SHP77 (cell line): ENCODE measurements around the gene SERF2.
"Not testable (repeated sequence)": the region's sequence is repeated elsewhere in the genome, so short reads cannot be mapped to it uniquely, and the experiment has no call there.

Source experiments
- DNase-seq, 2 experiments: peaks; one replicate each; lab custom pipeline; 2025; lab: John Stamatoyannopoulos, UW

SERF2 gene

GRCh38 chr15:43829951-43830540 lies 37.9 kb downstream of the SERF2 start:
- not testable (repeated sequence) for DNase-seq

DNA sequence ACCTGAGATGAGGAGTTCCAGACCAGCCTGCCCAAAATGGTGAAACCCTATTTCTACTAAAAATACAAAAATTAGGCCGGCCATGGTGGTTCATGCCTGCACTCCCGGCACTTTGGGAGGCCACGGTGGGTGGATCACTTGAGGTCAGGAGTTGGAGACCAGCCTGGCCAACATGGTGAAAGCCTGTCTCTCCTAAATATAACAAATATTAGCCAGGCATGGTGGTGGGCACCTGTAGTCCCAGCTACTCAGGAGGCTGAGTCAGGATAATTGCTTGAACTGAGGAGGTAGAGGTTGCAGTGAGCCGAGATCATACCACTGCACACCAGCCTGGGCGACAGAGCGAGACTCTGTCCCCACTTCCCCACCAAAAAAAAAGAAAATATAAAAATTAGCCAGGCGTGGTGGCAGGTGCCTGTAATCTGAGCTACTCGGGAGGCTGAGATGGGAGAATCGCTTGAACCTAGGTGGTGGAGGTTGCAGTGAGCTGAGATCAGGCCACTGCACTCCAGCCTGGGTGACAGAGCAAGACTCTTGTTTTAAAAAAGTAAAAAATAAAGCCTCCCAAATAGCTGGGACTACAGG lies 38.7 kb downstream of the SERF2 start:
- not testable (repeated sequence) for DNase-seq

GRCh38 chr15:43831519-43832052 lies 39.5 kb downstream of the SERF2 start:
- DNase-seq: not testable (repeated sequence)

DNA sequence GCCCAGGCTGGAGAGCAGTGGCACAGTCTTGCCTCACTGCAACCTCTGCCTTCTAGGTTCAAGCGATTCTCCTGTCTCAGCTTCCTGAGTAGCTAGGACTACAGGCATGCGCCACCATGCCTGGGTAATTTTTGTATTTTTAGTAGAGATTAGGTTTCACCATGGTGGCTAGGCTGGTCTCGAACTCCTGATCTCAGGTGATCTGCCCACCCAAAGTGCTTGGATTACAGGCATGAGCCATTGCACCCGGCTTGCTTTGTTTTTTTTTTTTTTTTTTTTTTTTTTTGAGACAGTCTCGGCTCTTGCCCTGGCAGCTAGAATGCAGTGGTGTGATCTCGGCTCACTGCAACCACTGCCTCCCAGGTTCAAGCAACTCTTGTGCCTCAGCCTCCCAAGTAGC lies 40.4 kb downstream of the SERF2 start:
- DNase-seq: not testable (repeated sequence)

DNA sequence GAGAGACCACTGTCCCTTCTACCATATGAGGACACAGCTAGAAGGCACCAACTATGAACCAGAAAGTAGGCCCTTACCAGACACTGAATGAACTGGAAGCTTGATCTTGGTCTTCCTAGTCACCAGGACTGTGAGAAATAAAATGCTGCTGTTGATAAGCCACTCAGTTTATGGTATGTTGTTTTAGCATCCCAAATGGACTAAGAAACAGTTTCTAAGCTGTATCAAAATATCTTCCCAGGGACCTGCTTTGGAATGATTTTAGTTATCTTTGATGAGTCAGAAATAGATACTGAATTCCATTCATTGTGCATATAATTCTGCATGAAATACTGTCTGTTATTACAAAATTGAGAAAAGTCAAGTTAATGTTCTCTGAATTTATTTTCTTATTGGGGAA lies 53.3 kb downstream of the SERF2 start:
- no peak for DNase-seq
